Measurements from ENCODE around the gene CYTH1. TPM values are rescaled to one million over a fixed set of nuclear protein-coding genes. Genes with fewer than 3 reads are reported as not detected.
A peak's percentile ranks its signal among the peaks of the same experiment; 100 is the strongest.

The CYTH1 gene
- total RNA-seq, 1 experiment from 2014 or later, result 34.0 TPM

DNA sequence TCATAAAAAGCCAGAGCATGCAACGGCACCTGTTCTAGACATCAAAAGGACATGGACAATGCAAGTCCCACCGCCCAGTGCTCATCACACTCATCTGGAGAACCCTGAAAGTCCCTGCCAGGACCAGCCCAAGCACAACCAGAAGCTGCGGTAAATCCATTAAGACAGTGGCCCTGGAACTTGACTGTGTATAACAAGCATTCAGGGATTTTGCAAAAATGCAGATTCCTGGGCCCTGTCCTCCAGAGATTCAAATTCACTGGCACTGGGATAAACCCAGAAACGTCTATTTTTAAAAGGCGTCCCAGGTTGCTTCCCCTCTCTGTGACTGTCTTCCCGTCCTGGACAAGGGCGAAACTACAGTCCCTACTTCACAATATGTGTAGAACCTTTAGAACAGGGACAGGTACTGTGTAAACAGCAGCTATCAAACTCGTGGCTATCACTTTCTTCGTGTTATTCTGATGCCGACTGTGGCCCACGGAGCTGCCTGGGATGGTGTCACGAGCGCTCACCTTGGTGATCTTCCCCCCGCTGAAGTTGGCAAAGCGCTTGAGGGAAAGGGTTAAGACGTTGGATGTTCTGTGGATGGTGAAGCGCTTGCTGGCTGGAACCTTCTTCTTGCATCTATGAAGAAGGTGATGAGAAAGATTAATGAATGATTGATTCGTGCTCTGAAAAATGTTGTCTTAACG lies 36.2 kb upstream of the CYTH1 start:
- Histone ChIP-seq H3K4me1 (no peaks in the 10 kb centered on the region), H3K27ac (no peak overlapping the region), H3K9me3 (replicated peaks) (no peaks in the 10 kb centered on the region), H3K4me3 (no peak overlapping the region), H3K36me3 (peaks cover 88% of the 10 kb centered on the region), H3K27me3 (no peaks in the 10 kb centered on the region)
- no peak for DNase-seq

DNA sequence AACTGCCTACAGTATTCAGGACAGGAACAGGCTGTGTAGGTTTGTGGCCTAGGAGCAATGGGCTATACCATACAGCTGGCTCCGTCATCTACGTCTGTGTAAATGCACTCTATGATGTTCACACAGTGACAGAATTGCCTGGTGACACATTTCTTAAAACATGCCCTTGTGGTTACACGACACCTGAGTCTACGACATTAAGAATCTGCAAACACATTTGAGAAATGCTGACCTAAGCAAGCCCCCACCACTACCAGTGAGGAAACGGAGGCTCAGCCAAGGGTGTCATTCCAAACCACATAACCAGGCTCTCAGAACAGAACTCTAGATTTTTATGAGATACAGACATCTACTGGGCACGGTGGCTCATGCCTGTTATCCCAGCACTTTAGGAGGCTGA lies 35.0 kb upstream of the CYTH1 start:
- Histone ChIP-seq H3K27ac (no peak overlapping the region), H3K4me1 (no peaks in the 10 kb centered on the region), H3K27me3 (no peaks in the 10 kb centered on the region), H3K4me3 (no peak overlapping the region), H3K9me3 (replicated peaks) (no peaks in the 10 kb centered on the region), H3K36me3 (peaks cover 94% of the 10 kb centered on the region)
- no peak for DNase-seq

GRCh38 chr17:78815696-78816095 lies 33.6 kb upstream of the CYTH1 start:
- Histone ChIP-seq H3K9me3 (replicated peaks) (no peaks in the 10 kb centered on the region), H3K4me1 (no peaks in the 10 kb centered on the region), H3K27ac (no peak overlapping the region), H3K36me3 (peaks cover 95% of the 10 kb centered on the region), H3K4me3 (no peak overlapping the region), H3K27me3 (no peaks in the 10 kb centered on the region)
- DNase-seq, result no peak

DNA sequence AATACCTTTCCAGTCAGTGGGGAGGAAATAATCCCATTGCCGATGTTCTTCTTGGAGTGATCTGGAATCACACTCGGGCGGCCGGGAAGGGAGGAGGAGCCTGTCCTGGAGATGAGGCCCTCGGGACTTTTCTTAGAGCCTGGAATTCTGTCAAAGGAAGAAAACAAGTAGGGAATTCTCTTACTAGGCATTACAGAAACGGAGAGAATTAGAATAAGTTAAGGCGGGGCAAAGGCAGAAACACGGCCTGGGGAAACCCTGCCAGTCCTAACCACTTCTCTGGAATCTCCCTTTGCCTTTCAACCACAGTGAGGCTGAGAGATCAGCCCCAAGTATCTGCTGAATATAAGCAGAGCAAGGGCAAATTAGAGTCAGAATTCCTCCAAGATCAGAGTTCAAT lies 30.8 kb upstream of the CYTH1 start:
- DNase-seq, result no peak
- no peaks in the 10 kb centered on the region for H3K9me3 ChIP-seq (replicated peaks)
- H3K4me3 ChIP-seq, result no peak overlapping the region
- H3K27me3 ChIP-seq, result no peaks in the 10 kb centered on the region
- no peak overlapping the region for H3K27ac ChIP-seq
- peaks cover 94% of the 10 kb centered on the region for H3K36me3 ChIP-seq
- no peaks in the 10 kb centered on the region for H3K4me1 ChIP-seq

DNA sequence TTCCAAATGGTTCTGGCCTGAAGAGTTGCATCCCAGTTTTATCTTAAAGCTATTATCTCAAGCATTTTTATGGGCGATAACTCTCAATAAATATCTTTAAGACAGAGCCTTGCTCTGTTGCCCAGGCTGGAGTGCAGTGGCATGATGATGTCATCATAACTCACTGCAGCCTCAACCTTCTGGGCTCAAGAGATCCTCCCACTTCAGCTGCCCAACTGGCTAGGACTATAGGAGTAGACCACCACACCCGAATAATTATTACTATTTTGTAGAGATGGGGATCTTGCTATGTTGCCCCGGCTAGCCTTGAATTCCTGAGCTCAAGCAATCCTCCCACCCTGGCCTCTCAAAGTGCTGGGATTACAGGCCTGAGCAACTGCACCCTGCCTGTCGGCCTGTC lies 26.1 kb upstream of the CYTH1 start:
- Histone ChIP-seq H3K36me3 (peaks cover 88% of the 10 kb centered on the region), H3K9me3 (replicated peaks) (no peaks in the 10 kb centered on the region), H3K27ac (no peak overlapping the region), H3K4me1 (no peaks in the 10 kb centered on the region), H3K4me3 (no peak overlapping the region), H3K27me3 (no peaks in the 10 kb centered on the region)
- DNase-seq, result no peak

DNA sequence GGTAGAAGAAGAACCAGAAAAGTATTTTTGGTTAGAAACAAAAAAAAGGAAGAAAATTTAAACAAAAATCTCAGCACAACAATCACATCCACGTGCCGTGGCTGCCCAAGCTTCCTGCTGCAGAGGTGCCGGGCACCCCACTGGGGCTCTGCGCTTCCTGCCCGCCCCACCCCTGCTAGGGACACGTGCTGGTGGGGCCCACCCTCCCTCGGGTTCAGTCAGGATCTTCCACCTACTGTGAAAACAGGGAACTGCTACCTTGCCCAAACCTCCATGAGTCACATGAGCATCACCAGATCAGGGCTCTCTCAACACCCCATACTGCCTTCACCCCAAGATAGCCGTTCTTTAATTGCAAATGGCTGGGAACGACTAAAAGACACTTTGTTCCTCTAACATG lies 24.4 kb upstream of the CYTH1 start:
- Histone ChIP-seq H3K27me3 (no peaks in the 10 kb centered on the region), H3K9me3 (replicated peaks) (no peaks in the 10 kb centered on the region), H3K27ac (no peak overlapping the region), H3K4me1 (no peaks in the 10 kb centered on the region), H3K4me3 (no peak overlapping the region), H3K36me3 (peaks cover 87% of the 10 kb centered on the region)
- no peak for DNase-seq

- no peak for DNase-seq
- Histone ChIP-seq H3K27ac (no peak overlapping the region), H3K9me3 (replicated peaks) (no peaks in the 10 kb centered on the region), H3K36me3 (peaks cover 79% of the 10 kb centered on the region), H3K27me3 (no peaks in the 10 kb centered on the region), H3K4me1 (no peaks in the 10 kb centered on the region), H3K4me3 (no peak overlapping the region)
Observed at GRCh38 chr17:78805301-78805700, 23.2 kb upstream of the CYTH1 start.

DNA sequence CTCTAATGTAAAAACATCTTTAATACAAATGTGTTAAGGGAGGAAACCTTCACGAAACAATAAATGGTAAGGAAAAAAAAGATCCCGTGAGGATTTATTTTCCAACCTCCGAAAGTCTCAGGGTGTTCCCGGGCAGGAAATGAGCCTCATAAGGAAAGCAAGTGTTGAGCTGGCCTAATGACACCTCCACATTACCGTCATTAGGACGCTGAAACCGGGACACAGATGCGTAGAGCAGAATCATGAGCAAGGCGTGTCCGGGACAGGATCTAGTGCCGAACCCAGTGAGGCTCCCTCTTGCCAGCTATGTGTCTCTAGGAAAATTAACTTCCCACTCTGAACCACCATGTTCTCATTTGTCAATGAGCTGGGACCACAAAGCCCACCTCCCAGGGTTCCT lies 22.7 kb upstream of the CYTH1 start:
- Histone ChIP-seq H3K4me3 (no peak overlapping the region), H3K9me3 (replicated peaks) (no peaks in the 10 kb centered on the region), H3K4me1 (no peaks in the 10 kb centered on the region), H3K27me3 (no peaks in the 10 kb centered on the region), H3K27ac (no peak overlapping the region), H3K36me3 (peaks cover 74% of the 10 kb centered on the region)
- no peak for DNase-seq

DNA sequence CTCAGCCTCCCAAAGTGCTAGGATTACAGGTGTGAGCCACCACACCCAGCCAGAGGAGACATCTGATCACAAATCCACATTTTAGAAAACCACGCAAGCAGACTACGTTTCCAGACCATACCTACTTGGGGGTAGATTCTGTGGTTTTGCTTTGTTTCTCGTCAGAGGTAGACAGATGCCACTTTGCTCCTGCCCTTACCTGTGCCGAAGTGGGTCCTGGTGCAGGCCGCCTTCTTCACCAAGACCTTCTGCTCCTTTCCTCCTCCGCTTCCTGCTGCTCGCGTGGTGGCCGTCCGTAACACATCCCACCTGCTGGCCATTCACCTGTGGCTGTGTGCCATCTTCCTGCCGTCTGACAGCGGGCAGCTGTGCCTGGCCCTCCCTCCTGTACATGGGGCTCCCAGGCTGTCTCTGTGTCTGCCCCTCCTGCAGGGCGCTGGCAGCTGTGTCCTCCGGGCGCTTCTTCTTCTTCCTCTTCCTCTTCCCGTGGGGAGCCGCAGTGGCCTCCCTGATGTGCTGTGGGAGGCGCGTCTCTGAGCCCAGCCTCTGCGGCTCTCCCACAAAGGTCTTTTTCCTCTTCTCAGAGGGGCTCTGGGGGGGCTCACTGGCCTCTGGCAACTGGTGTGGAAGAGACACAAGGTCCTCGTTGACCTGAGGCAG lies 21.2 kb upstream of the CYTH1 start:
- no peak for DNase-seq
- peaks cover 74% of the 10 kb centered on the region for H3K36me3 ChIP-seq
- no peaks in the 10 kb centered on the region for H3K9me3 ChIP-seq (replicated peaks)
- no peak overlapping the region for H3K4me3 ChIP-seq
- no peaks in the 10 kb centered on the region for H3K27me3 ChIP-seq
- H3K4me1 ChIP-seq, result no peaks in the 10 kb centered on the region
- H3K27ac ChIP-seq, result no peak overlapping the region

- Histone ChIP-seq H3K9me3 (replicated peaks) (no peaks in the 10 kb centered on the region), H3K27ac (no peak overlapping the region), H3K27me3 (no peaks in the 10 kb centered on the region), H3K36me3 (peaks cover 74% of the 10 kb centered on the region), H3K4me1 (no peaks in the 10 kb centered on the region), H3K4me3 (no peak overlapping the region)
- DNase-seq, result no peak
Observed at GRCh38 chr17:78802459-78802858, 20.4 kb upstream of the CYTH1 start.

DNA sequence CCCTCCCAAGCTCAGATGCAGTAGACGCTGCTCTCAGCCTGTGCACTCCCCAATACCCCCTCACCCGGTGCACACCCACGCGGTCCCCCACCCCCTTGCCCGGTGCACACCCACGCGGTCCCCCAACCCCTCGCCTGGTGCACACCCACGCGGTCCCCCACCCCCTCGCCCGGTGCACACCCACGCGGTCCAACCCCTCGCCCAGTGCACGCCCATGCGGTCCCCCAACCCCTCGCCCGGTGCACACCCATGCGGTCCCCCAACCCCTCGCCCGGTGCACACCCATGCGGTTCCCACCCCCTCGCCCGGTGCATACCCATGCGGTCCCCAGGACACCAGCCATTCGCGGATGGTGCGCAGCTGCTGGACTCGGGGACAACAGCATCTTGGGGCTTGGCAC lies 19.9 kb upstream of the CYTH1 start:
- Histone ChIP-seq H3K27ac (no peak overlapping the region), H3K36me3 (peaks cover 74% of the 10 kb centered on the region), H3K4me1 (no peaks in the 10 kb centered on the region), H3K9me3 (replicated peaks) (no peaks in the 10 kb centered on the region), H3K4me3 (no peak overlapping the region), H3K27me3 (no peaks in the 10 kb centered on the region)
- no peak for DNase-seq

DNA sequence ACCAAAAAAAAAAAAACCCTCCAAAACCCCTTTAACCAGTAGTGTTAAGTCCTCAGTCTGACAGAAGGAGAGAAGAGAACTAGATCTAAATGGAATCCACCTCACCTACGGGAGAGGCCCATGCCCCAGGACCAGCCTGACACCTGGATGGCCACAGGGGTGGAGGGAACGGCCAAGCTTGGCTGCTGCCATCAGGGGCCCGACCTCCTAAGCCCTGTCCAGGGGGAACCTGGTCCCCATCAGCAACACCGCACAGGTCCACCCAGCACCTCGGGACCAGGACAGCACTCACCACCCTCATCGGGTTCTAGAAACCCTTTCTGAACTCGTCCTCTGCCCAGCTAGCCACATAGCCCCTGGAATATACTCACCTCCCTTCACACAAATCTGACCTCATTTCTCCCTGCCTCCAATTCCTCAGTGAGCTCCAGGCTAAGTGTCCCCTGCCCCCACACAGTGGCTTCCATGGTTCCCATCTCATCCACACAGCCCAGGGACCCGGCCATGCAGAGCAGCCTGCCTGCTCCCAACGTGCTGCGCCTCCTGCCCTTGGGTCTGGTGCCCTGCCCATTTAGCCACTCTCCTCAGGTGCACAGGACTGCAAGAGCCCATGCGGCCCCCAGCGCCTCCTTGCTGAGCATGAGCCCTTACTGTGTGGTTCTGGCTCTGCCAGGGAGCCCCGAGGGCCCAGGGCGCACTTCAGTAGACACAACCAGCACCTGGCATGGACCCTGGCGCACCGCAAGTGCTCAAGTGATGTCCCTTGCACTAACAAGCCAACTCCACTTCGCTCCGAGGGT lies 18.3 kb upstream of the CYTH1 start:
- no peak overlapping the region for H3K27ac ChIP-seq
- H3K9me3 ChIP-seq (replicated peaks), result no peaks in the 10 kb centered on the region
- peaks cover 69% of the 10 kb centered on the region for H3K36me3 ChIP-seq
- H3K27me3 ChIP-seq, result no peaks in the 10 kb centered on the region
- no peaks in the 10 kb centered on the region for H3K4me1 ChIP-seq
- H3K4me3 ChIP-seq, result no peak overlapping the region
- DNase-seq, result no peak

- H3K9me3 ChIP-seq (replicated peaks), result no peaks in the 10 kb centered on the region
- no peaks in the 10 kb centered on the region for H3K4me1 ChIP-seq
- peaks cover 61% of the 10 kb centered on the region for H3K36me3 ChIP-seq
- peak in 1 of 2 experiments; percentile 57 for DNase-seq
- no peak overlapping the region for H3K27ac ChIP-seq
- no peaks in the 10 kb centered on the region for H3K27me3 ChIP-seq
- H3K4me3 ChIP-seq, result no peak overlapping the region
Observed at GRCh38 chr17:78798695-78799559, 16.9 kb upstream of the CYTH1 start.

DNA sequence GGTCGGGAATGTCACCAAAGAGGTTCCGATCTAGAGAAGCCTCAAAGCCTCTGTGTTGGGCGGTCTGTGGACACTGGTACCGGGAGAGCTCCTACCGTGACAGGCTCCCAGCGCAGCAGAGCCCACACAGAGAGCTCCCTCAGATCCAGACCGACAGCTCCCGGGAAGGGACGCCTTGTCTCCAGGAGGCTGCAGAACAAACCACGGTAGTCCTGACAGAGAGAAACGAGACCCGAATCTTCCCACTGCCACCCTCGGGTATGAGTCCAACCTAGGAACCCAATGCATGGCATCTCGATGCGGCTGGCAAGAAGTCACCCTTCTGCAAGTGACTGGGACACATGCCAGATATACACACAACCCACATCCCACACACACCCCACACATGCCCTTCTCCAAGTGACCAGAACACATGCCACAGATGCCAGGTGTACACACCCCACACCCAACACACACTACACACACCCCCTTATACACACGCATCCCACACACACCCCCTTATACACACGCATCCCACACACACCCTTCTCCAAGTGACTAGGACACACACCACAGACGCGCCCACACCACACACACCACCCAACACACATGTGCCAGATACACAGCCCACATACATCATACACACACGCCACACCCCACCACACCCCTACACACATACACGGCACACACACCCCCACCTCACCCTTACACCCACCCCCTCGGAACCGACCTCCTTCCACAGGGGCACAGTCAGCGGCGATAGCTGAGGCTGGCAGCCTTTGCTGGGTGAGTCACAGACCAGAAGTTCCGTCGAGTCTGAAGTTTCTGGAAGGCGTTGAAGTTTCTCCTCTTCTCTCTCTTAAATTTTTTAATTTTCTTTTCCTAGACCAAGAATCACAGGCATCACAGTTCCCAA lies 15.9 kb upstream of the CYTH1 start:
- Histone ChIP-seq H3K4me1 (no peaks in the 10 kb centered on the region; the same call in 1 of the 2 replicates), H3K9me3 (replicated peaks) (no peaks in the 10 kb centered on the region), H3K36me3 (peaks cover 55% of the 10 kb centered on the region), H3K27me3 (no peaks in the 10 kb centered on the region), H3K4me3 (no peak overlapping the region), H3K27ac (no peak overlapping the region)
- DNase-seq, result no peak

Data from SJCRH30 (cell line).